Measurements from ENCODE around the gene TULP4.

Gene TULP4

DNA sequence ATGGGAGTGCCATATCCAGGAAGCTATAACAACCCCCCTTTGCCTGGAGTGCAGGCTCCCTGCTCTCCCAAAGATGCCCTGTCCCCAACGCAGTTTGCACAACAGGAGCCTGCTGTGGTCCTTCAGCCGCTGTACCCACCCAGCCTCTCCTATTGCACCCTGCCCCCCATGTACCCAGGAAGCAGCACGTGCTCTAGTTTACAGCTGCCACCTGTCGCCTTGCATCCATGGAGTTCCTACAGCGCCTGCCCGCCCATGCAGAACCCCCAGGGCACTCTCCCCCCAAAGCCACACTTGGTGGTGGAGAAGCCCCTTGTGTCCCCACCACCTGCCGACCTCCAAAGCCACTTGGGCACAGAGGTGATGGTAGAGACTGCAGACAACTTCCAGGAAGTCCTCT is 191.0 kb downstream of the TULP4 start:
- Histone ChIP-seq H3K27ac (no peak overlapping the region), H3K9ac (ENCODE audit: insufficient read length) (no peak overlapping the region), H3K4me3 (no peak overlapping the region), H3K36me3 (ENCODE audit: insufficient read depth, low read length) (peaks cover 18% of the 10 kb centered on the region; the same call in 1 of the 2 replicates), H3K9me3 (ENCODE audit: low read depth, low read length) (no peaks in the 10 kb centered on the region)
- TF ChIP-seq EZH2 (IDR thresholded peaks at IDR 0.05): no peak
- TF ChIP-seq FOXP2 (optimal IDR thresholded peaks at IDR 0.05; ENCODE audit: control extremely low read depth, extremely low read length, insufficient read depth): no peak
- TF ChIP-seq POLR2AphosphoS5 (IDR thresholded peaks at IDR 0.05; ENCODE audit: borderline replicate concordance, low read depth, low read length): no peak
- no peak for DNase-seq (ENCODE audit: low read depth, low spot score)

DNA sequence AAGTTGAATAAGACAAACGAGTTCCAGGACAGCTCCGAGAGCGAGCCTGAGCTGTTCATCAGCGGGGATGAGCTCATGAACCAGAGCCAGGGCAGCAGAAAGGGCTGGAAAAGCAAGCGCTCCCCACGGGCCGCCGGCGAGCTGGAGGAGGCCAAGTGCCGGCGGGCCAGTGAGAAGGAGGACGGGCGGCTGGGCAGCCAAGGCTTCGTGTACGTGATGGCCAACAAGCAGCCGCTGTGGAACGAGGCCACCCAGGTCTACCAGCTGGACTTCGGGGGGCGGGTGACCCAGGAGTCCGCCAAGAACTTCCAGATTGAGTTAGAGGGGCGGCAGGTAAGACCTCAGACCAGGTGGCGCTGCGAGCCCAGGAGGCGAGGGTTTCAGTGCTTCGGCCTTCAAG is 191.6 kb downstream of the TULP4 start:
- TF ChIP-seq EZH2 (IDR thresholded peaks at IDR 0.05): no peak
- no peak for TF ChIP-seq FOXP2 (optimal IDR thresholded peaks at IDR 0.05; ENCODE audit: control extremely low read depth, extremely low read length, insufficient read depth)
- no peak for TF ChIP-seq POLR2AphosphoS5 (IDR thresholded peaks at IDR 0.05; ENCODE audit: borderline replicate concordance, low read depth, low read length)
- no peak overlapping the region for H3K27ac ChIP-seq
- no peak for DNase-seq (ENCODE audit: low read depth, low spot score)
- no peaks in the 10 kb centered on the region for H3K9me3 ChIP-seq (ENCODE audit: low read depth, low read length)
- no peak overlapping the region for H3K9ac ChIP-seq (ENCODE audit: insufficient read length)
- H3K4me3 ChIP-seq: no peak overlapping the region
- H3K36me3 ChIP-seq (ENCODE audit: insufficient read depth, low read length): peaks cover 16% of the 10 kb centered on the region; the same call in 1 of the 2 replicates

DNA sequence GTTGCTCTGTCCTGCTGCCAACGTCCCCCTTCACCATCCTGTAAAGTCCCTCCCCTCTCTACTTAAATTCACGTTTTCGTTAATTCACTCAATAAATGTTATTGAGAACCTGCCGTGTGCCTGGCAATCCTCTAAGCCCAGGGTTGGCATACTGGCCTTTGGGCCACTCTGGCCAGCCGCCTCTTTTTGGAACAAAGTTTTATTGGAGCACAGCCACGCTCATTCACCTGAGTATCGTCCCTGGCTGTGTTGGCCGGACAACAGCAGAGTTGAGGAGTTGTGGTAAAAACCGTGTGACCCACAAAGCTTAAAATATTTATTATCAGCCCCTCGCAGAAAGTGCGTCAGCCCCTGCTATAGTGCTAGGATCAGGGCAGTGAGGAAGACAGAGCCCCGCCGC is 192.9 kb downstream of the TULP4 start:
- H3K36me3 ChIP-seq (ENCODE audit: insufficient read depth, low read length): peaks cover 7% of the 10 kb centered on the region; the same call in 1 of the 2 replicates
- H3K4me3 ChIP-seq: no peak overlapping the region
- DNase-seq (ENCODE audit: low read depth, low spot score): no peak
- no peak overlapping the region for H3K9ac ChIP-seq (ENCODE audit: insufficient read length)
- TF ChIP-seq FOXP2 (optimal IDR thresholded peaks at IDR 0.05; ENCODE audit: control extremely low read depth, extremely low read length, insufficient read depth) (no peak), EZH2 (IDR thresholded peaks at IDR 0.05) (no peak), POLR2AphosphoS5 (IDR thresholded peaks at IDR 0.05; ENCODE audit: borderline replicate concordance, low read depth, low read length) (no peak)
- no peaks in the 10 kb centered on the region for H3K9me3 ChIP-seq (ENCODE audit: low read depth, low read length)
- H3K27ac ChIP-seq: no peak overlapping the region

DNA sequence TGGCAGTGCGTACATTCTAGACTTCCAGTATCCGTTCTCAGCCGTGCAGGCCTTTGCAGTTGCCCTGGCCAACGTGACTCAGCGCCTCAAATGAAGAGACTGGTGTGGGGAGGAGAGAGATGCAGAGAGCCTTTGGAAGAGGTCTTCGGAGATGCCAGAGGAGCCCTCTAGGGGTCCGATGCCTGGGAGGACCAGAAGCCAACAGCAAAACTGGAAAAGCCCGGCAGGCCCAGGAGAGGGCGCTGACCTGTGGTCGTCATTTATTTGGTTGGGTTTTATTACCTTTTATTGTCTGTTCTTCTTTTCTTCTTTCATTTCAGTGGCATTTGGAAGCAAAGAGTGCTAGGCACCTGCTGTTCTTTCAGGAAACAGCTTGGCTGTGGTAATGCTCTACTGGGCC is 194.3 kb downstream of the TULP4 start:
- TF ChIP-seq FOXP2 (optimal IDR thresholded peaks at IDR 0.05; ENCODE audit: control extremely low read depth, extremely low read length, insufficient read depth) (no peak), POLR2AphosphoS5 (IDR thresholded peaks at IDR 0.05; ENCODE audit: borderline replicate concordance, low read depth, low read length) (no peak), EZH2 (IDR thresholded peaks at IDR 0.05) (no peak)
- Histone ChIP-seq H3K9me3 (ENCODE audit: low read depth, low read length) (no peaks in the 10 kb centered on the region), H3K36me3 (ENCODE audit: insufficient read depth, low read length) (peaks cover 3% of the 10 kb centered on the region; the same call in 1 of the 2 replicates), H3K27ac (no peak overlapping the region), H3K4me3 (no peak overlapping the region), H3K9ac (ENCODE audit: insufficient read length) (no peak overlapping the region)
- no peak for DNase-seq (ENCODE audit: low read depth, low spot score)

DNA sequence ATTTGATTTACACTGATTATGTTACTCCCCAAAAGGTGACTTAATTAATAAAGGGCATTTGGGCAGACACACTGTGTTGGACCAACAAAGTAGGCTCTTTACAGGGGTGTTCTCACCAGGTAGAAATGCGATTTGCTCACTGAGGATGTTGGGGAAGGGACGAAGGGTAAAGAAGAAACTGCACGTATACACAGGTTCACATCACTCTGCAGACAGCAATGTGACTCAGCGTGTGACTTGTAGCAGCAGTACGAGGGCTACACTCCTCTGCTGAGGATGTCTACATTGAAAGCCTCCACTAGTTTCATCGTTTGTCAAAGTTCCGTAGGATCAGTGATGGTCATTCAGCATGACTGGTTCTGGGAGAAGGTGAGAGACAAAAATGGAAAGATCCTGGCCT is 194.9 kb downstream of the TULP4 start:
- TF ChIP-seq POLR2AphosphoS5 (IDR thresholded peaks at IDR 0.05; ENCODE audit: borderline replicate concordance, low read depth, low read length) (no peak), EZH2 (IDR thresholded peaks at IDR 0.05) (no peak), FOXP2 (optimal IDR thresholded peaks at IDR 0.05; ENCODE audit: control extremely low read depth, extremely low read length, insufficient read depth) (no peak)
- Histone ChIP-seq H3K4me3 (no peak overlapping the region), H3K9me3 (ENCODE audit: low read depth, low read length) (no peaks in the 10 kb centered on the region), H3K27ac (no peak overlapping the region), H3K36me3 (ENCODE audit: insufficient read depth, low read length) (peaks cover 2% of the 10 kb centered on the region; the same call in 1 of the 2 replicates), H3K9ac (ENCODE audit: insufficient read length) (no peak overlapping the region)
- no peak for DNase-seq (ENCODE audit: low read depth, low spot score)

DNA sequence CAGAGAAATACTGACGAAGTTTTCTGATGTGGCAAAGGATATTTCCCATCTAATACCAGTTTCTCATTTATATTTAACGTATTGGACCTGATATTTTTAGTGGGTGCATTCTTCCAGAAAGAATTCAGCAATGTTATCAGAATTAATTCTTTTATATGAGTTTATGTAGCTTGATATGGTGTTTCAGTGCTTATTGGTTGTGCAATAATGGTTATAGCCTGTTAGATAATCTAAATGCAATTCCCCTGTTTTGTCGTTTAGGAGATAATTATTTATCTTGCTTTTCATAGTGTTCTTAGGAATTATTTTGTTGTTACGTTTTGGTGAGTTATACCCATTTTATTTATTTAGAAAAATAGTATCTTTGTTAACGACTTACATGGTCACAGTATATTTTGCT is 196.2 kb downstream of the TULP4 start:
- Histone ChIP-seq H3K27ac (no peak overlapping the region), H3K9me3 (ENCODE audit: low read depth, low read length) (no peaks in the 10 kb centered on the region), H3K4me3 (no peak overlapping the region), H3K36me3 (ENCODE audit: insufficient read depth, low read length) (peaks cover 2% of the 10 kb centered on the region; the same call in 1 of the 2 replicates), H3K9ac (ENCODE audit: insufficient read length) (no peak overlapping the region)
- TF ChIP-seq POLR2AphosphoS5 (IDR thresholded peaks at IDR 0.05; ENCODE audit: borderline replicate concordance, low read depth, low read length) (no peak), EZH2 (IDR thresholded peaks at IDR 0.05) (no peak), FOXP2 (optimal IDR thresholded peaks at IDR 0.05; ENCODE audit: control extremely low read depth, extremely low read length, insufficient read depth) (no peak)
- no peak for DNase-seq (ENCODE audit: low read depth, low spot score)

DNA sequence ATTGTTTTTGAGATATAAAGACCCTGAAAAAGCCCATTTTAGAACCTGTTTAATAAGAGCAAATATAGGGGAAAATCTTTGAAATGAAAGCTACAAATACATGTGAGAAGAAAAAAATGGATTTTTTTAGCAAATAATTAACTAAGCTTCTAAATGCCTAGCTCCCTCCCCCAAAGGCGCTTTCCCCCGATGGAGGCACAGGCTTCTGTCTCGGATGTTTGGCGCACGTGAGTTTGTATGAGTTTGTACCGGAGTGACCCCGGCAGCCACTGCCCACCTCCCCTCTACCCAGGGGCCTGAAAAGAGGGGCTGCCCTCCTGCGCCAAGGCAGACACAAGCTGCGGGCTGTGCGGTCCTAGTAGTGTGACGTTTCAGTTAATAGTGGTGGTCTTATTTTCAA is 197.2 kb downstream of the TULP4 start:
- H3K27ac ChIP-seq: no peak overlapping the region
- DNase-seq (ENCODE audit: low read depth, low spot score): no peak
- TF ChIP-seq POLR2AphosphoS5 (IDR thresholded peaks at IDR 0.05; ENCODE audit: borderline replicate concordance, low read depth, low read length) (no peak), FOXP2 (optimal IDR thresholded peaks at IDR 0.05; ENCODE audit: control extremely low read depth, extremely low read length, insufficient read depth) (no peak), EZH2 (IDR thresholded peaks at IDR 0.05) (no peak)

DNA sequence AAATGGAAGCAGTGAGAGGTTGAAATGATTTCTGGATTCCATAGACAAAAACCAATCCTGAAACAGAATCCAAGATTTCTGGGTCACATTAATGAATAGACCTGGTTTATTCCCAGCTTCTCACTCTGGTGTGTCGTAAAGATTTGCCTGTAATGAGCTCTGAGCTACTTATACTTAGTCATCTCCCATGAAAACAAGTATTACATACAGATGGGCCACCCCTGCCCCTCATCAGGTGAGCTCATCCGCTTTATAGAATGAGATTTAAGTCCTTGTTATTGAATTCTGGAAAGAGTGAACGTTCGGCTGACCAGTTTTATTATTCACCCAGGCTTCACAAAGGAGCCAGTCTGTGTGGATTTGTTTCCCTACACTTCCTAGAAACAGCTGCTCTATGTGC is 200.5 kb downstream of the TULP4 start:
- Histone ChIP-seq H3K9ac (ENCODE audit: insufficient read length) (no peak overlapping the region), H3K4me3 (no peak overlapping the region), H3K27ac (no peak overlapping the region), H3K36me3 (ENCODE audit: insufficient read depth, low read length) (no peaks in the 10 kb centered on the region), H3K9me3 (ENCODE audit: low read depth, low read length) (no peaks in the 10 kb centered on the region)
- DNase-seq (ENCODE audit: low read depth, low spot score): no peak
- TF ChIP-seq EZH2 (IDR thresholded peaks at IDR 0.05) (no peak), POLR2AphosphoS5 (IDR thresholded peaks at IDR 0.05; ENCODE audit: borderline replicate concordance, low read depth, low read length) (no peak), FOXP2 (optimal IDR thresholded peaks at IDR 0.05; ENCODE audit: control extremely low read depth, extremely low read length, insufficient read depth) (no peak)

More for the DNA sequence above, 197.2 kb downstream of the TULP4 start:
- Histone ChIP-seq H3K9me3 (ENCODE audit: low read depth, low read length) (no peaks in the 10 kb centered on the region), H3K36me3 (ENCODE audit: insufficient read depth, low read length) (peaks cover 2% of the 10 kb centered on the region; the same call in 1 of the 2 replicates), H3K4me3 (no peak overlapping the region), H3K9ac (ENCODE audit: insufficient read length) (no peak overlapping the region)

DNA sequence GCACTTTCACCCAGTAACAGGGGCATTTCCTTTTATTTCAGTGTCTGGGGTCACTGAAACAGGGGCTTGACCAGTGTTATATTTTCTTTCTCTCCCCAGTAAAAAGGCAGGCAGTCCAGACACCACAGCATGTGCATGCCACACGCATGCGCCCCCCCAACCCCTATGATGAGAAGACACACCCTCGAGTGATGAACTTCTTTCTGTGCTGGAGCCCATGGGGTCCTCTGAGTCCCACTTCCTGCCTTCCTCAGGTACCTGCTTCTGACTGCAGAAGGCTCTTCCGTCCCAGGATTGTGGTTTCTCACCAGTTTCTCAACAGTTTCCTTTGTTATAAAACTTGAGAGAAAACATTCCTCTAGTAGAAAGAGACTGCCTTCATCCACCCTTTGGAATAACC is 201.9 kb downstream of the TULP4 start:
- H3K27ac ChIP-seq: no peak overlapping the region
- H3K9me3 ChIP-seq (ENCODE audit: low read depth, low read length): no peaks in the 10 kb centered on the region
- H3K9ac ChIP-seq (ENCODE audit: insufficient read length): no peak overlapping the region
- no peak overlapping the region for H3K4me3 ChIP-seq
- TF ChIP-seq EZH2 (IDR thresholded peaks at IDR 0.05) (no peak), FOXP2 (optimal IDR thresholded peaks at IDR 0.05; ENCODE audit: control extremely low read depth, extremely low read length, insufficient read depth) (no peak), POLR2AphosphoS5 (IDR thresholded peaks at IDR 0.05; ENCODE audit: borderline replicate concordance, low read depth, low read length) (no peak)
- DNase-seq (ENCODE audit: low read depth, low spot score): no peak
- H3K36me3 ChIP-seq (ENCODE audit: insufficient read depth, low read length): no peaks in the 10 kb centered on the region

Data from SK-N-MC (cell line).